ENCODE data around the gene MYO9B.
A peak's percentile ranks its signal among the peaks of the same experiment; 100 is the strongest.

MYO9B gene

DNA sequence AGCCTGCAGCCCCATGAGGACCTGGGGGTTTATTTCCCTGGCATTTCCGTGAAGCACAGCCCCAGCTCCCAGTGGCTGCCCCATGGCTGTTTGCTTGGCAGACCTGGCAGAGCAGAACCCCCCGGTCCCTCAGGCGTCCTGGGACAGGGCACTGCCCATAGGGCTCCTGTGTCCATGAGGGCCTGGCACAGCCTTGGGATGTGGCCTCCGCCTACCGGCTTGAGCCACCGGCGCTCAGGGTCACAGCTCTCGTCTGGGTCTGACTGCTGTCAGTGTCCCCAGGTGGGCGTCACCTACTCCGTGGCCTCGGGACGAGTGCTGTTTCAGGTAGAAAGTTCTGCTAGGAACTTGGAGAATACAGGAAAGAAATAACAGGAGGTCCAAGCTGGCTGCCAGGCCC lies 52.8 kb downstream of the MYO9B start:
- H3K36me3 ChIP-seq (ENCODE audit: control insufficient read depth, low read length): peaks cover 16% of the 10 kb centered on the region
- no peaks in the 10 kb centered on the region for H3K27me3 ChIP-seq (ENCODE audit: control insufficient read depth, low read length)
- H3K9me2 ChIP-seq (replicated peaks; ENCODE audit: control insufficient read depth, low read length): no peaks in the 10 kb centered on the region
- TF ChIP-seq, protein P1, sequence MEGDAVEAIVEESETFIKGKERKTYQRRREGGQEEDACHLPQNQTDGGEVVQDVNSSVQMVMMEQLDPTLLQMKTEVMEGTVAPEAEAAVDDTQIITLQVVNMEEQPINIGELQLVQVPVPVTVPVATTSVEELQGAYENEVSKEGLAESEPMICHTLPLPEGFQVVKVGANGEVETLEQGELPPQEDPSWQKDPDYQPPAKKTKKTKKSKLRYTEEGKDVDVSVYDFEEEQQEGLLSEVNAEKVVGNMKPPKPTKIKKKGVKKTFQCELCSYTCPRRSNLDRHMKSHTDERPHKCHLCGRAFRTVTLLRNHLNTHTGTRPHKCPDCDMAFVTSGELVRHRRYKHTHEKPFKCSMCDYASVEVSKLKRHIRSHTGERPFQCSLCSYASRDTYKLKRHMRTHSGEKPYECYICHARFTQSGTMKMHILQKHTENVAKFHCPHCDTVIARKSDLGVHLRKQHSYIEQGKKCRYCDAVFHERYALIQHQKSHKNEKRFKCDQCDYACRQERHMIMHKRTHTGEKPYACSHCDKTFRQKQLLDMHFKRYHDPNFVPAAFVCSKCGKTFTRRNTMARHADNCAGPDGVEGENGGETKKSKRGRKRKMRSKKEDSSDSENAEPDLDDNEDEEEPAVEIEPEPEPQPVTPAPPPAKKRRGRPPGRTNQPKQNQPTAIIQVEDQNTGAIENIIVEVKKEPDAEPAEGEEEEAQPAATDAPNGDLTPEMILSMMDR (IDR thresholded peaks at IDR 0.05; ENCODE audit: low read depth, low read length, poor library complexity, severe bottlenecking): no peak
- TF ChIP-seq EZH2phosphoT487 (IDR thresholded peaks at IDR 0.05; ENCODE audit: borderline replicate concordance, low read length): no peak
- no peaks in the 10 kb centered on the region for H4K20me1 ChIP-seq (ENCODE audit: control insufficient read depth, insufficient read depth, low read depth, low read length)
- peaks cover 86% of the 10 kb centered on the region for H3K4me1 ChIP-seq (ENCODE audit: control insufficient read depth, low read length)
- peaks cover 26% of the 10 kb centered on the region for H3F3A ChIP-seq (ENCODE audit: control insufficient read depth, insufficient read depth)
- H3K4me2 ChIP-seq (ENCODE audit: low read length): no peak overlapping the region
- H3K79me2 ChIP-seq (ENCODE audit: control insufficient read depth, low read length): peaks cover 67% of the 10 kb centered on the region
- no peak overlapping the region for H3K27ac ChIP-seq (ENCODE audit: low read depth, low read length)
- no peak overlapping the region for H3K4me3 ChIP-seq (ENCODE audit: low read length)
- no peaks in the 10 kb centered on the region for H3K9me3 ChIP-seq (ENCODE audit: control insufficient read depth, insufficient read depth, low read length)

DNA sequence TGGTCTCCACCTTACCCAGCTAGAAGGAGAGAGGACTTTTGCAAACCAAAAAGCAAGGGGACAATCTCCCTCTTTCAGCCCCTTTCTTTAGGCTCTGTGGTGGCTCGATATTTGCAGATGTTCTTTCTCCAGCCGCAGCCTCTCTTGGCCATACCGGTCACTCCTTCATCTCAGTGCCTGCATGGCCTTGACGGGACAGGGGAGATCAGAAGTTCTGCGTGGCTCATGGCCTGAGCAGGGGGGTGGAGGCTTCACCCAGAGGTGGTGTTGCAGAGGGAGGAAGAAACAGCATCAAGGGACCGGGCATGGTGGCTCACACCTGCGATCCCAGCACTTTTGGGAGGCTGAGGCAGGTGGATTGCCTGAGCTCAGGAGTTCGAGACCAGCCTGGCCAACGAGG lies 53.2 kb downstream of the MYO9B start:
- Histone ChIP-seq H3K36me3 (ENCODE audit: control insufficient read depth, low read length) (peaks cover 13% of the 10 kb centered on the region), H3K27me3 (ENCODE audit: control insufficient read depth, low read length) (no peaks in the 10 kb centered on the region), H3K4me2 (ENCODE audit: low read length) (no peak overlapping the region), H3K4me1 (ENCODE audit: control insufficient read depth, low read length) (peaks cover 89% of the 10 kb centered on the region), H3K9me2 (replicated peaks; ENCODE audit: control insufficient read depth, low read length) (no peaks in the 10 kb centered on the region), H3F3A (ENCODE audit: control insufficient read depth, insufficient read depth) (peaks cover 27% of the 10 kb centered on the region), H3K27ac (ENCODE audit: low read depth, low read length) (peak overlapping the region; percentile 11; the same call in 1 of the 2 replicates), H3K9me3 (ENCODE audit: control insufficient read depth, insufficient read depth, low read length) (no peaks in the 10 kb centered on the region), H4K20me1 (ENCODE audit: control insufficient read depth, insufficient read depth, low read depth, low read length) (no peaks in the 10 kb centered on the region), H3K4me3 (ENCODE audit: low read length) (no peak overlapping the region), H3K79me2 (ENCODE audit: control insufficient read depth, low read length) (peaks cover 64% of the 10 kb centered on the region)
- TF ChIP-seq, protein P1 (IDR thresholded peaks at IDR 0.05; ENCODE audit: low read depth, low read length, poor library complexity, severe bottlenecking): no peak
- no peak for TF ChIP-seq EZH2phosphoT487 (IDR thresholded peaks at IDR 0.05; ENCODE audit: borderline replicate concordance, low read length)

DNA sequence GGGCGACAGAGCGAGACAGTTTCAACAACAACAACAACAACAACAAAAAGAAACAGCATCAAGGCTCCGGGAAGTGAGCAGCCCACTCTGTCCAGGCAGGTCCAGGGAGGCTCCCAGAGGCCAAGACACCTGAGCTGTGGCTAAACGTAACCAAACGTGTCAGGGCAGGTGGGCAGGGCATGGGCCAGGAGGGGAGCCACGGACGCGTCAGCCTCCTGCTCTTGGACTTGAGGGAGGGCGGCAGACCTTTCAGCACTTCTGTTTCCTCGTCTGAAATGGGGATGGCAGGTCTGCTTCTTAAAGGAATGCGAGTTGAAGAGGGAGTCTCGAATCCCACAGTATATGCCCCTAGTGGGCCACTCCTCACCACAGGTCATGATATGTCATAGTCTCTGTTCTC lies 53.8 kb downstream of the MYO9B start:
- H3K27me3 ChIP-seq (ENCODE audit: control insufficient read depth, low read length): no peaks in the 10 kb centered on the region
- H3K27ac ChIP-seq (ENCODE audit: low read depth, low read length): peak overlapping the region; percentile 11; the same call in 1 of the 2 replicates
- no peaks in the 10 kb centered on the region for H4K20me1 ChIP-seq (ENCODE audit: control insufficient read depth, insufficient read depth, low read depth, low read length)
- H3K4me3 ChIP-seq (ENCODE audit: low read length): no peak overlapping the region
- peaks cover 64% of the 10 kb centered on the region for H3K79me2 ChIP-seq (ENCODE audit: control insufficient read depth, low read length)
- H3F3A ChIP-seq (ENCODE audit: control insufficient read depth, insufficient read depth): peaks cover 31% of the 10 kb centered on the region
- H3K9me3 ChIP-seq (ENCODE audit: control insufficient read depth, insufficient read depth, low read length): no peaks in the 10 kb centered on the region
- H3K4me2 ChIP-seq (ENCODE audit: low read length): no peak overlapping the region
- no peaks in the 10 kb centered on the region for H3K9me2 ChIP-seq (replicated peaks; ENCODE audit: control insufficient read depth, low read length)
- no peak for TF ChIP-seq EZH2phosphoT487 (IDR thresholded peaks at IDR 0.05; ENCODE audit: borderline replicate concordance, low read length)
- TF ChIP-seq, protein P1 (IDR thresholded peaks at IDR 0.05; ENCODE audit: low read depth, low read length, poor library complexity, severe bottlenecking): no peak
- peaks cover 12% of the 10 kb centered on the region for H3K36me3 ChIP-seq (ENCODE audit: control insufficient read depth, low read length)
- peaks cover 89% of the 10 kb centered on the region for H3K4me1 ChIP-seq (ENCODE audit: control insufficient read depth, low read length)
